Endothelial cell (in vitro differentiated cells): ENCODE measurements around the gene SLC16A3. TPM values are rescaled to one million over a fixed set of nuclear protein-coding genes. Genes with fewer than 3 reads are reported as not detected.
"Not testable (repeated sequence)": the region's sequence is repeated elsewhere in the genome, so short reads cannot be mapped to it uniquely, and the experiment has no call there.

Experiments
- DNase-seq: peaks from one replicate; pipeline ENCODE4 v3.0.0; 2021; ENCODE audit warnings: low spot score
- H3K27ac Mint-ChIP-seq: one replicate; pipeline ENCODE4 v1.8.0; 2021; ENCODE audit warnings: mixed read lengths, inconsistent platforms; ENCODE audit not compliant: unreplicated experiment
- H3K27me3 Mint-ChIP-seq: one replicate; pipeline ENCODE4 v1.8.0; 2021; ENCODE audit warnings: mild to moderate bottlenecking, moderate library complexity, mixed read lengths, inconsistent platforms; ENCODE audit not compliant: unreplicated experiment
- H3K36me3 Mint-ChIP-seq: one replicate; pipeline ENCODE4 v1.8.0; 2021; ENCODE audit warnings: mild to moderate bottlenecking, low read depth, mixed read lengths, inconsistent platforms; ENCODE audit not compliant: unreplicated experiment
- H3K4me1 Mint-ChIP-seq: one replicate; pipeline ENCODE4 v1.8.0; 2021; ENCODE audit warnings: mild to moderate bottlenecking, mixed read lengths, inconsistent platforms; ENCODE audit not compliant: unreplicated experiment
- H3K4me3 Mint-ChIP-seq: one replicate; pipeline ENCODE4 v1.8.0; 2021; ENCODE audit warnings: mild to moderate bottlenecking, mixed read lengths, inconsistent platforms; ENCODE audit not compliant: unreplicated experiment
- H3K9me3 Mint-ChIP-seq: one replicate; pipeline ENCODE4 v1.8.0; 2021; ENCODE audit warnings: mixed read lengths, inconsistent platforms; ENCODE audit not compliant: unreplicated experiment
- CTCF ChIP-seq: fragments of 200-600 bp; sonication (generic); IDR thresholded peaks from one replicate; pipeline ENCODE4 v1.5.0; 2021; ENCODE audit warnings: antibody characterized with exemption; ENCODE audit not compliant: unreplicated experiment
- total RNA-seq: library from RNA; stranded (reverse); fragmentation: NEBNext Ultra II Directional; extraction: Animal tissue kit (Norgen Biotek cat#: 25700); gene quantifications from one replicate; pipeline ENCODE4 v1.2.1, GENCODE V29; 2021; ENCODE audit not compliant: unreplicated experiment

The SLC16A3 gene
- total RNA-seq, 1 donor from 2014 or later = 76.2 TPM

- Mint-ChIP-seq H3K36me3 (peaks cover 58% of the 10 kb centered on the region), H3K9me3 (no peaks in the 10 kb centered on the region), H3K27ac (peak overlapping the region; percentile 13)
These were observed 23.8 kb downstream of the SLC16A3 start for GRCh38 chr17:82252511-82253178.

GRCh38 chr17:82253179-82253544, 24.3 kb downstream of the SLC16A3 start:
- Mint-ChIP-seq H3K9me3 (no peaks in the 10 kb centered on the region), H3K27ac (peak overlapping the region; percentile 13), H3K27me3 (peaks cover 7% of the 10 kb centered on the region), H3K36me3 (peaks cover 54% of the 10 kb centered on the region), H3K4me1 (peaks cover 6% of the 10 kb centered on the region), H3K4me3 (peak overlapping the region; percentile 74)
- TF ChIP-seq CTCF = no peak
- DNase-seq = no peak

More at GRCh38 chr17:82252511-82253178, 23.8 kb downstream of the SLC16A3 start:
- Mint-ChIP-seq H3K4me1 (peaks cover 11% of the 10 kb centered on the region), H3K27me3 (peaks cover 7% of the 10 kb centered on the region), H3K4me3 (peak overlapping the region; percentile 77)
- no peak for TF ChIP-seq CTCF
- no peak for DNase-seq

- H3K4me3 Mint-ChIP-seq, H3K27ac Mint-ChIP-seq, H3K27me3 Mint-ChIP-seq, H3K4me1 Mint-ChIP-seq, H3K9me3 Mint-ChIP-seq, DNase-seq: not testable (repeated sequence)
- peaks cover 57% of the 10 kb centered on the region for H3K36me3 Mint-ChIP-seq
These were observed 25.3 kb downstream of the SLC16A3 start for GRCh38 chr17:82254096-82254495.

GRCh38 chr17:82254746-82255145, 25.9 kb downstream of the SLC16A3 start:
- not testable (repeated sequence) for DNase-seq, H3K27me3 Mint-ChIP-seq, H3K27ac Mint-ChIP-seq, H3K9me3 Mint-ChIP-seq, H3K4me3 Mint-ChIP-seq, H3K4me1 Mint-ChIP-seq
- H3K36me3 Mint-ChIP-seq = peaks cover 63% of the 10 kb centered on the region

- DNase-seq = no peak
- no peak for TF ChIP-seq CTCF
- Mint-ChIP-seq H3K9me3 (no peaks in the 10 kb centered on the region), H3K4me3 (peak overlapping the region; percentile 22), H3K4me1 (peaks cover 6% of the 10 kb centered on the region), H3K27me3 (peaks cover 8% of the 10 kb centered on the region), H3K36me3 (peaks cover 70% of the 10 kb centered on the region), H3K27ac (no peak overlapping the region)
These were observed 26.6 kb downstream of the SLC16A3 start for GRCh38 chr17:82255402-82255972.

GRCh38 chr17:82256242-82256885, 27.5 kb downstream of the SLC16A3 start:
- H3K27ac Mint-ChIP-seq = peak overlapping the region; percentile 14
- H3K27me3 Mint-ChIP-seq = peaks cover 6% of the 10 kb centered on the region
- DNase-seq = no peak
- H3K4me1 Mint-ChIP-seq = peaks cover 4% of the 10 kb centered on the region
- peaks cover 71% of the 10 kb centered on the region for H3K36me3 Mint-ChIP-seq
- no peaks in the 10 kb centered on the region for H3K9me3 Mint-ChIP-seq
- TF ChIP-seq CTCF = no peak
- H3K4me3 Mint-ChIP-seq = peak overlapping the region; percentile 67
